Psoas muscle (tissue), 8 donors: Measurements from ENCODE around the gene HDLBP. TPM values are rescaled to one million over a fixed set of nuclear protein-coding genes. Genes with fewer than 3 reads are reported as not detected.

Source experiments
- ATAC-seq, 4 donors: fragments of 200-7000 bp; cut with Tn5 transposase; one replicate each; pipeline ENCODE4 v1.9.1; 2020; ENCODE audit warnings: moderate library complexity in 3 of 4, mild to moderate bottlenecking in 2 of 4
- DNase-seq, 2 donors: peaks; one replicate each; pipeline ENCODE4 v3.0.0-alpha.2; 2020
- H3K27ac ChIP-seq: fragments of 200-600 bp; one replicate; pipeline ENCODE4 v1.8.0; 2022
- H3K27me3 ChIP-seq, 3 donors: fragments of 200-600 bp in 1 of 3; one replicate each; pipeline versions ENCODE4 v1.6.1 to v1.8.0; 2013 to 2022; ENCODE audit warnings: low read length in 2 of 3, mild to moderate bottlenecking in 2 of 3, moderate library complexity in 1 of 3; ENCODE audit not compliant: insufficient read depth in 3 of 3
- H3K36me3 ChIP-seq, 2 donors: fragments of 200-600 bp in 1 of 2; one replicate each; pipeline versions ENCODE4 v1.6.1 to v1.8.0; 2013 to 2022; ENCODE audit warnings: low read depth in 1 of 2, mild to moderate bottlenecking in 1 of 2, moderate library complexity in 1 of 2; ENCODE audit not compliant: insufficient read depth in 1 of 2
- H3K4me1 ChIP-seq: fragments of 200-600 bp; one replicate; pipeline ENCODE4 v1.8.0; 2022
- H3K4me3 ChIP-seq: fragments of 200-600 bp; one replicate; pipeline ENCODE4 v1.8.0; 2022; ENCODE audit warnings: mild to moderate bottlenecking
- H3K9me3 ChIP-seq: fragments of 200-600 bp; one replicate; pipeline ENCODE4 v1.8.0; 2022
- CTCF ChIP-seq: fragments of 200-600 bp; IDR thresholded peaks from one replicate; pipeline ENCODE4 v1.8.0; 2022; ENCODE audit warnings: antibody characterized with exemption
- WGBS, 3 donors: extraction: QIAGEN DNeasy Blood & Tissue Kit; methylation state at CpG; one replicate each; pipeline versions ENCODE4 v1.1.6 to v1.1.7; 2013; 5-methylcytosine and 5-hydroxymethylcytosine counted together
- intact Hi-C, 2 donors: fragments of 100-400 bp; cut with DNase I; formaldehyde crosslinking; loops; one replicate each; pipeline versions ENCODE4 v1.11.0 to v1.14.2; 2022
- polyA plus RNA-seq, 3 donors: library from polyadenylated mRNA; stranded (reverse); fragments of 200-250 nt; gene quantifications; one replicate each; pipeline ENCODE4 v1.2.3, GENCODE V29; 2013
- total RNA-seq, 4 donors: library from RNA; stranded (reverse); fragmentation: NEBNext Ultra II Directional in 2 of 4; extraction: Animal tissue kit (Norgen Biotek cat#: 25700) in 2 of 4; gene quantifications; one replicate each; pipeline versions ENCODE4 v1.2.1 to v1.2.4, GENCODE V29; 2021 to 2023
- donor health status: healthy with polysubstance abuse.
- donor health status: DM: no; HTN: no; CAD: no; lungs with moderate emphysema.
- donor health status: Bipolar disorder and iron deficiency.
- donor health status: healthy.
- donor health status: DM: yes; HTN: yes; CAD: no.
- donor health status: DM: no; HTN: no; CAD: no.
- donor health status: DM: no; HTN: no; CAD: no.
- donor health status: DM: yes; HTN: yes; CAD: no.

HDLBP gene
- total and polyA plus RNA-seq, 7 donors: 264 to 526 (median 421) TPM

GRCh38 chr2:241273210-241274020, 42.1 kb downstream of the HDLBP start:
- DNase-seq: no peak
- H3K27me3 ChIP-seq: no peaks in the 10 kb centered on the region
- peaks cover 10% of the 10 kb centered on the region for H3K9me3 ChIP-seq
- peaks cover 0 to 6% of the 10 kb centered on the region in 2 donors for H3K36me3 ChIP-seq
- ATAC-seq: peak in 1 of 4 donors; percentile 6
- H3K4me3 ChIP-seq: peak overlapping the region; percentile 93
- peak overlapping the region; percentile 89 for H3K27ac ChIP-seq
- peaks cover 34% of the 10 kb centered on the region for H3K4me1 ChIP-seq
- WGBS, 3 donors: 49 to 58% (median 49%) methylated on average over 21 of the region's 21 CpGs
- TF ChIP-seq CTCF: no peak
- intact Hi-C loops: loop anchor here (5.0 kb wide), 2 partner anchors 44 to 79 kb away; partner anchors contain the start of genes HDLBP (in 1 of the 2) and SEPTIN2 (in 1 of the 2)

GRCh38 chr2:241272303-241273209, 42.9 kb downstream of the HDLBP start:
- peaks cover 10% of the 10 kb centered on the region for H3K9me3 ChIP-seq
- intact Hi-C loops: loop anchor here (1.0 to 5.0 kb wide), 3 partner anchors 44 to 80 kb away; partner anchors contain the start of genes HDLBP (in 1 of the 2) and SEPTIN2 (in 1 of the 2)
- ATAC-seq (peak; percentile 44 to 60 (median 55)), DNase-seq (peak; percentile 77 to 80)
- peaks cover 0 to 12% of the 10 kb centered on the region in 2 donors for H3K36me3 ChIP-seq
- peak overlapping the region; percentile 89 for H3K27ac ChIP-seq
- no peaks in the 10 kb centered on the region for H3K27me3 ChIP-seq
- whole genome bisulfite sequencing, 3 donors: 1 to 2% (median 2%) methylated on average over 50 to 101 of the region's 102 CpGs
- H3K4me1 ChIP-seq: peaks cover 37% of the 10 kb centered on the region
- peak overlapping the region; percentile 93 for H3K4me3 ChIP-seq
- TF ChIP-seq CTCF: no peak

GRCh38 chr2:241271706-241272302, 43.7 kb downstream of the HDLBP start:
- DNase-seq: peak; percentile 86 to 87
- Histone ChIP-seq H3K4me3 (peak overlapping the region; percentile 93), H3K4me1 (peaks cover 37% of the 10 kb centered on the region), H3K36me3 (peaks cover 0 to 20% of the 10 kb centered on the region in 2 donors), H3K9me3 (peaks cover 10% of the 10 kb centered on the region), H3K27ac (peak overlapping the region; percentile 89), H3K27me3 (no peaks in the 10 kb centered on the region)
- TF ChIP-seq CTCF: no peak
- intact Hi-C loops: loop anchor here (1.0 to 5.0 kb wide), 3 partner anchors 44 to 80 kb away; partner anchors contain the start of genes HDLBP (in 1 of the 2) and SEPTIN2 (in 1 of the 2)
- peak; percentile 74 to 85 (median 80) for ATAC-seq
- WGBS, 3 donors: 0 to 2% (median 0%) methylated on average over 28 to 37 of the region's 37 CpGs

GRCh38 chr2:241270531-241270930, 44.9 kb downstream of the HDLBP start:
- peak overlapping the region; percentile 89 for H3K27ac ChIP-seq
- H3K36me3 ChIP-seq: peaks cover 0 to 33% of the 10 kb centered on the region in 2 donors

More at GRCh38 chr2:241270531-241270930, 44.9 kb downstream of the HDLBP start:
- H3K27me3 ChIP-seq: no peaks in the 10 kb centered on the region
- no peak for ATAC-seq
- no peak for DNase-seq
- WGBS, 3 donors: 52 to 58% (median 53%) methylated on average over 5 of the region's 5 CpGs
- H3K4me3 ChIP-seq: peak overlapping the region; percentile 93
- intact Hi-C loops: loop anchor here (5.0 kb wide), 2 partner anchors 47 to 82 kb away; partner anchors contain the start of genes HDLBP (in 1 of the 2) and SEPTIN2 (in 1 of the 2)
- H3K4me1 ChIP-seq: peaks cover 41% of the 10 kb centered on the region
- H3K9me3 ChIP-seq: peaks cover 6% of the 10 kb centered on the region
- TF ChIP-seq CTCF: no peak
